IgD-negative memory B cell (primary cell): ENCODE results near the gene FGF8. TPM values are rescaled to one million over a fixed set of nuclear protein-coding genes. Genes with fewer than 3 reads are reported as not detected.

Source experiments
- H3K27ac Mint-ChIP-seq, 3 donors: one replicate each; pipeline ENCODE4 v1.8.0; 2020 to 2022; ENCODE audit warnings: mild to moderate bottlenecking in 3 of 3, mixed read lengths in 3 of 3, moderate library complexity in 1 of 3
- H3K27me3 Mint-ChIP-seq: one replicate; pipeline ENCODE4 v1.8.0; 2021; ENCODE audit warnings: mixed read lengths
- H3K36me3 Mint-ChIP-seq: one replicate; pipeline ENCODE4 v1.8.0; 2020; ENCODE audit warnings: mild to moderate bottlenecking, mixed read lengths
- H3K4me1 Mint-ChIP-seq, 3 donors: one replicate each; pipeline ENCODE4 v1.8.0; 2020 to 2022; ENCODE audit warnings: mixed read lengths in 3 of 3, mild to moderate bottlenecking in 1 of 3
- H3K4me3 Mint-ChIP-seq, 4 donors: one replicate each; pipeline ENCODE4 v1.8.0; 2020 to 2022; ENCODE audit warnings: mild to moderate bottlenecking in 4 of 4, mixed read lengths in 4 of 4, moderate library complexity in 3 of 4
- H3K9me3 Mint-ChIP-seq, 3 donors: one replicate each; pipeline ENCODE4 v1.8.0; 2020 to 2021; ENCODE audit warnings: mixed read lengths in 3 of 3, mild to moderate bottlenecking in 1 of 3
- polyA plus RNA-seq: library from polyadenylated mRNA; unstranded; fragments of 300-500 nt; fragmentation: Illumina TruSeq; gene quantifications from one replicate; pipeline ENCODE4 v1.2.3, GENCODE V29; 2021

The FGF8 gene, protein sequence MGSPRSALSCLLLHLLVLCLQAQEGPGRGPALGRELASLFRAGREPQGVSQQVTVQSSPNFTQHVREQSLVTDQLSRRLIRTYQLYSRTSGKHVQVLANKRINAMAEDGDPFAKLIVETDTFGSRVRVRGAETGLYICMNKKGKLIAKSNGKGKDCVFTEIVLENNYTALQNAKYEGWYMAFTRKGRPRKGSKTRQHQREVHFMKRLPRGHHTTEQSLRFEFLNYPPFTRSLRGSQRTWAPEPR
- not detected for polyA plus RNA-seq

DNA sequence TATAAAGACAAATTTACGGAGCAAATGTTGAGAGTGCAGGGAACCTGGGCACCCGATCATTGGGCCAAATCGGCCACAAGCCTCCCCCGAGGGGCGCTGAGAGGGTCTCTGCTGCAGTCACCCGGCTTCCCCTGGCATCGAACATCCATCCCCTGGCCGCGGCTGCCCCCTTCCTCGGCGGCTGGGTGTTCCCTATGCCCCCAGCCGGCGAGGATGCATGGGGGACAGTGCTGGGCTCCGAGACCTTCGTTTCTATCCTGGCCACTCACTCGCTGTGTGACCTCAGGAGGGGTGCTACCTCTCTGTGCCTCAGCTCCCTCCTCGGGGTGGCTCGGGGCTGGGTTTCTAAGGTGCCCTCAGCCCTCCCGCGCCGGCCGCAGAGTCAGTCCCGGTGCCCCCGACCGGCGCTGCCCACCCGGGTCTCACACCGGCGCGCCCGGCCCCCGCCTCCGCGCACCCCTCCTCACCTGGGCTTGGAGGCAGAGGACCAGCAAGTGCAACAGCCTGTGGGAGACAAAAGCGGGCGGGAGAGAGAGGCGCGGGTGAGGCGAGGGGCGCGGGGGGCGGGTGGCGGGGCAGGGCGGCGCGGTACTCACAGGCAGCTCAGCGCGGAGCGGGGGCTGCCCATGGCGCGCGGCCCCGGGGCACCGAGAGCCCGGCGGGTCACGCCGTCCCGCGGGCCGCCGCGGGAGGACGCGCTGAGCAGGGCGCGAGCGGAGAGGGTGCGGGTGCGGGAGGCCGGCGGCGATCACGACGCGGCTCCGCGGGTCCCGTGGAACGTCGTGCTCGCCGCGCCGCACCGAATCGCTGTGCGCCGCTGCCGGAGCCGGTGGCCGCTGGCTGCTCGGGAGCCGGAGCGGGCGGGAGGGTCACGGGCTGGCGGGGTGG lies at the start of gene FGF8:
Gene FGF8 (minus strand): TSS at position 842 of the 888 bp plus-strand sequence. CDS start 214 bp downstream, at position 628.
- peak within 1 kb of the TSS; percentile 34 to 86 (median 62) for H3K4me3 Mint-ChIP-seq
- H3K27ac Mint-ChIP-seq: no peak within 1 kb of the TSS
- no peaks in the 10 kb centered on the region for H3K9me3 Mint-ChIP-seq
- no peaks in the 10 kb centered on the region for H3K36me3 Mint-ChIP-seq
- peaks cover 49% of the 10 kb centered on the region for H3K27me3 Mint-ChIP-seq
- H3K4me1 Mint-ChIP-seq: peaks cover 9 to 24% (median 24%) of the 10 kb centered on the region in 3 donors

DNA sequence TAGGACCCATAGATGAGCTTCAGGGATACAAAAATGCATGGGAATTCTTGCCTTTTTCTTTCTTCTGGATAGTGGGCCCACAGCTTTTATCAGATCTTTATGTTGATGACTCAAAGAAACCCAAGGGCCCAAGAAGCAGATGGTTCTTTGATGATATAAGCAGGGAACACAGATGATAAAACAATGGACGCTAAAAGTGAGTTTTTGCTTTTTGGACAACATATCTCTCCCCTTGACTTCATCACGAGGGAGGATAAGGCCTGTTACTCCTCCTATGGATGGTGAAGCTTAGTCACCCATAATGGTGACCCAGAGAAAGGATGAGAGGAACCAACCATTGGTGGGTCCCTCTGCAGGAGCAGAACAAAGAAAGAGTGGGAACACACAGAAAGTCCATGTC lies 48.8 kb upstream of the FGF8 start:
- no peaks in the 10 kb centered on the region for H3K9me3 Mint-ChIP-seq
- no peaks in the 10 kb centered on the region for H3K27me3 Mint-ChIP-seq
- peaks cover 7% of the 10 kb centered on the region for H3K36me3 Mint-ChIP-seq
- no peak overlapping the region for H3K27ac Mint-ChIP-seq
- H3K4me3 Mint-ChIP-seq: no peak overlapping the region
- H3K4me1 Mint-ChIP-seq: peaks cover under 1 to 7% (median 4%) of the 10 kb centered on the region in 3 donors

- H3K27me3 Mint-ChIP-seq: no peaks in the 10 kb centered on the region
- no peaks in the 10 kb centered on the region for H3K9me3 Mint-ChIP-seq
- peak overlapping the region; percentile 91 to 97 (median 95) for H3K27ac Mint-ChIP-seq
- peak overlapping the region; percentile 89 to 100 (median 96) for H3K4me3 Mint-ChIP-seq
- no peaks in the 10 kb centered on the region for H3K36me3 Mint-ChIP-seq
- H3K4me1 Mint-ChIP-seq: peaks cover 12 to 22% (median 13%) of the 10 kb centered on the region in 3 donors
These were observed 43.1 kb upstream of the FGF8 start for GRCh38 chr10:101818872-101819633.

GRCh38 chr10:101818119-101818871 lies 42.4 kb upstream of the FGF8 start, which contains the start of gene OGA:
TSS of gene OGA (minus strand) at chr10:101818444. CDS start at chr10:101818022, 422 bp downstream.
- peak within 1 kb of the TSS; percentile 89 to 100 (median 96) for H3K4me3 Mint-ChIP-seq
- peaks cover 20 to 29% (median 20%) of the 10 kb centered on the region in 3 donors for H3K4me1 Mint-ChIP-seq
- H3K27me3 Mint-ChIP-seq: no peaks in the 10 kb centered on the region
- no peaks in the 10 kb centered on the region for H3K36me3 Mint-ChIP-seq
- peak within 1 kb of the TSS; percentile 95 to 97 (median 95) for H3K27ac Mint-ChIP-seq
- H3K9me3 Mint-ChIP-seq: no peaks in the 10 kb centered on the region

DNA sequence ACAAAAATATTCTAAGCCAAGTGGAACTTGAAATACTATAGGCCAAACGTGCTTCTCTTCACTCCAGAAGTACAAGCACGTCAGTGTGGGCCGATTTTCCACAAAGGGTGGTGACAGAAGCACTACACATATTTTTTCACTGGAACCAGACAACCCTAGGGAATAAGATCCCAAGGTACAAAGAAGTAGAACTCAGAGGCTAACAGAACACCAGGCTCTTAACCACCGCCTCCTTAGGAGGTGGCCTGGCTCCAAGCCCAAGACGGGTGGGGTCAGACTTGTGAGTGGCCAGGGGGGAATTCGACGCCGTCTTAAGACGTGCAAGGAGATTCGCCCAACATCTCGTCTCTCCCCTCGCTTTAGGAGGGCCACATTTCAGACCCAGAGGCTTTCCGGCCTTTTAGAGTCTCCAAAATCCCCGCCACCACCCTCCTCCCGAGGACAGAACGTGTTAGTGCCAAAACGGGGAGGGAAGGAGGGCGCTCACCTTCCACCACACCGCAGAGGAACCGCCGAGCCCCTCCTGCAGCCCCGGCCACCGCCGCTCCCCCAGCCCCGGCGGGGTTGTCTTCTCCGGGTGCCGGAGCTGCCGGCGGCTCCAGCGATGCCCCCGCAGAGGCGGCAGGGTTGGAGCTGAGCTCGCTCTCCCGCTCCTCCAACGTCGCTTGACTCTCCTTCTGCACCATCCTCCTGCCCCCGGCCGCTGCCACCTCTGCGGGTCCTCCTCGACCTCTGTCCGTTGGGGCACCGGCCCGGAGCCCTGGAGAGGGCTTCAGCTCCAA lies 41.6 kb upstream of the FGF8 start:
- Mint-ChIP-seq H3K27ac (peak overlapping the region; percentile 95 to 97 (median 95)), H3K4me1 (peaks cover 27 to 35% (median 28%) of the 10 kb centered on the region in 3 donors), H3K36me3 (no peaks in the 10 kb centered on the region), H3K9me3 (no peaks in the 10 kb centered on the region), H3K27me3 (no peaks in the 10 kb centered on the region), H3K4me3 (peak overlapping the region; percentile 89 to 100 (median 96))

GRCh38 chr10:101816913-101817336 lies 41.0 kb upstream of the FGF8 start:
- H3K4me1 Mint-ChIP-seq: peaks cover 28 to 36% (median 29%) of the 10 kb centered on the region in 3 donors
- H3K4me3 Mint-ChIP-seq: peak overlapping the region; percentile 89 to 100 (median 96)

DNA sequence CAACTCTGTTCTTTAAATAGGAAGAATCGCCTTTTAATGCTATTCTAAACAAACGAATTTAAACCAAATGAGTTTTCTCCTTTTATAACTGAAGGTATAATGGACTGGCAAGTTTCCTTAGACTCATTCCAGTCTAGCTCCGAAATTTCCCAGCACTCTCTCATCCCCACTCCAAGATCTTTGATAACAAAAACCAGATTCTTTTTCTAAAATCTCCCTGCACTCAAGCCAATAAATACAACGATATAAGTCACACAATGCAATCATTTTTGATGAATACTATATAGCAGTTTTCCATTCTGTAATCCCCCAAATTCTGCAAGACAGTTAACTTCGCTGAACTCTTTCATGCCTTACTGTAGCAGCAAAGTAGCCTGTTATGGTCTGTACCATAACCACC lies 40.5 kb upstream of the FGF8 start:
- H3K4me1 Mint-ChIP-seq: peaks cover 28 to 34% (median 29%) of the 10 kb centered on the region in 3 donors
- H3K27ac Mint-ChIP-seq: peak overlapping the region; percentile 95 to 97 (median 95)
- peak overlapping the region; percentile 89 to 100 (median 96) for H3K4me3 Mint-ChIP-seq
- no peaks in the 10 kb centered on the region for H3K36me3 Mint-ChIP-seq
- no peaks in the 10 kb centered on the region for H3K27me3 Mint-ChIP-seq
- H3K9me3 Mint-ChIP-seq: no peaks in the 10 kb centered on the region

More at GRCh38 chr10:101816913-101817336, 41.0 kb upstream of the FGF8 start:
- Mint-ChIP-seq H3K27me3 (no peaks in the 10 kb centered on the region), H3K36me3 (no peaks in the 10 kb centered on the region), H3K27ac (peak overlapping the region; percentile 95 to 97 (median 95)), H3K9me3 (no peaks in the 10 kb centered on the region)

GRCh38 chr10:101814466-101815071 lies 38.7 kb upstream of the FGF8 start:
- no peaks in the 10 kb centered on the region for H3K27me3 Mint-ChIP-seq
- H3K9me3 Mint-ChIP-seq: no peaks in the 10 kb centered on the region
- H3K27ac Mint-ChIP-seq: peak overlapping the region; percentile 28 to 97 (median 95)
- H3K36me3 Mint-ChIP-seq: no peaks in the 10 kb centered on the region
- H3K4me3 Mint-ChIP-seq: peak overlapping the region; percentile 89 to 100 (median 96)
- H3K4me1 Mint-ChIP-seq: peaks cover 29 to 34% (median 32%) of the 10 kb centered on the region in 3 donors

GRCh38 chr10:101812606-101813005 lies 36.7 kb upstream of the FGF8 start:
- H3K27me3 Mint-ChIP-seq: no peaks in the 10 kb centered on the region
- no peaks in the 10 kb centered on the region for H3K9me3 Mint-ChIP-seq
- H3K4me3 Mint-ChIP-seq: peak overlapping the region in 1 of 4 donors; percentile 55
- H3K4me1 Mint-ChIP-seq: peaks cover 27 to 32% (median 29%) of the 10 kb centered on the region in 3 donors
- H3K27ac Mint-ChIP-seq: peak overlapping the region in 2 of 3 donors; percentile 41 to 53
- no peaks in the 10 kb centered on the region for H3K36me3 Mint-ChIP-seq

GRCh38 chr10:101807158-101807557 lies 31.2 kb upstream of the FGF8 start:
- no peaks in the 10 kb centered on the region for H3K9me3 Mint-ChIP-seq
- H3K4me1 Mint-ChIP-seq: peaks cover 0 to 19% (median 5%) of the 10 kb centered on the region in 3 donors
- H3K36me3 Mint-ChIP-seq: no peaks in the 10 kb centered on the region
- no peaks in the 10 kb centered on the region for H3K27me3 Mint-ChIP-seq
- no peak overlapping the region for H3K27ac Mint-ChIP-seq
- no peak overlapping the region for H3K4me3 Mint-ChIP-seq

- Mint-ChIP-seq H3K9me3 (no peaks in the 10 kb centered on the region), H3K36me3 (peaks cover 2% of the 10 kb centered on the region), H3K4me3 (no peak overlapping the region), H3K27me3 (no peaks in the 10 kb centered on the region), H3K27ac (no peak overlapping the region), H3K4me1 (peaks cover 4 to 18% (median 10%) of the 10 kb centered on the region in 3 donors)
These were observed 27.6 kb upstream of the FGF8 start for GRCh38 chr10:101803511-101803910.

DNA sequence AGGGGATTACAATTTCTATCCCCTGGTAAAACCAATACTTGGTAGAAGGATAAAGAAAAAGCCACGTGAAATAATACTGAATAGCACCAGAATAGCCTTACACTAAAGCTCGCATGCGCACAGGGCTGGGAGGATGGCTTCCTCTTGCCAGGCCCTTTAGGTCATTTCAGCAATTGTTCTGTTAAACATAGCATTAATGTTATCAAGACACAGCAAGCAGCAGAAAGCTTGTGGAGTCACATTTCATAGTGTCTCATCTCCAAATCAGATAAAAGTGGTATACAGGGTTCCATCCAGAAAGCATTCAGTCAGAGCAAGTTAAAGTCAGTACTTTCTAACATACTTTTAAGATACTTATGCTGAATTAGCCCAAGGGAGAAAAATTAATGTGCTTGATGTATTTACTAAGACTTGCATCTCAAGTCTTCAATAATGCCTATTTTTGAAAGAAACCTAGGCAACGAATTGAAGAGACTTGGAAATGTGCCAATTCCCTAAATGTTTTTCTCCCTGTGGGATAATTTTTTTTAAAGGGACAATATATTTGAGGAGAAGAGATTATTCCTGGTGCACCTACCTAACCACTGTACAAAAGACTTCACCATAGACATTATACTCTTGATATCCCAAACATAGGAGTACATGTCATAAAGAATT lies 21.6 kb upstream of the FGF8 start:
- H3K9me3 Mint-ChIP-seq: no peaks in the 10 kb centered on the region
- H3K27ac Mint-ChIP-seq: peak overlapping the region in 2 of 3 donors; percentile 4 to 21
- no peaks in the 10 kb centered on the region for H3K27me3 Mint-ChIP-seq
- H3K36me3 Mint-ChIP-seq: peaks cover 2% of the 10 kb centered on the region
- H3K4me3 Mint-ChIP-seq: peak overlapping the region in 1 of 4 donors; percentile 32
- H3K4me1 Mint-ChIP-seq: peaks cover 4 to 9% (median 9%) of the 10 kb centered on the region in 3 donors
